DND-41 (cell line): ENCODE measurements around the gene THY1.

Source experiments
- ATAC-seq: fragments of 200-7000 bp; cut with Tn5 transposase; 3 replicates; pipeline ENCODE4 v1.9.1; 2021; ENCODE audit warnings: low read depth; ENCODE audit not compliant: insufficient read depth
- DNase-seq: peaks from one replicate; pipeline ENCODE4 v3.0.0-alpha.2; 2020
- H2AFZ ChIP-seq: 2 replicates; pipeline ENCODE4 v1.6.0; 2012; ENCODE audit warnings: low read depth, low read length
- H3K27ac ChIP-seq: 2 replicates; pipeline ENCODE4 v1.5.1; 2012; ENCODE audit warnings: low read length, inconsistent platforms
- H3K27me3 ChIP-seq: fragments of 200-600 bp; sonication (generic); 2 replicates; pipeline ENCODE4 v1.6.0; 2012; ENCODE audit warnings: low read length, mild to moderate bottlenecking, inconsistent platforms; ENCODE audit not compliant: insufficient read depth, poor library complexity
- H3K36me3 ChIP-seq: 2 replicates; pipeline ENCODE4 v1.5.1; 2012; ENCODE audit warnings: low read length, inconsistent platforms; ENCODE audit not compliant: insufficient read depth
- H3K4me1 ChIP-seq: 2 replicates; pipeline ENCODE4 v1.5.1; 2012; ENCODE audit warnings: mild to moderate bottlenecking, low read length; ENCODE audit not compliant: insufficient read depth
- H3K4me2 ChIP-seq: 2 replicates; pipeline ENCODE4 v1.6.0; 2012; ENCODE audit warnings: mild to moderate bottlenecking, moderate library complexity, low read length, inconsistent platforms; ENCODE audit not compliant: insufficient read depth
- H3K4me3 ChIP-seq, 2 experiments: fragments of 200-600 bp in 1 of 2; shearing (Covaris generic) in 1 of 2; 2 replicates each; pipeline ENCODE4 v1.5.1; 2012 to 2016; ENCODE audit warnings: inconsistent platforms in 2 of 2, low read length in 2 of 2, mild to moderate bottlenecking in 2 of 2, low read depth in 1 of 2, moderate library complexity in 1 of 2
- H3K79me2 ChIP-seq: 2 replicates; pipeline ENCODE4 v1.6.0; 2012; ENCODE audit warnings: low read length, inconsistent platforms; ENCODE audit not compliant: insufficient read depth
- H3K9ac ChIP-seq: 2 replicates; pipeline ENCODE4 v1.6.0; 2012; ENCODE audit warnings: low read depth, mild to moderate bottlenecking, inconsistent platforms, low read length, moderate library complexity
- H3K9me3 ChIP-seq: 2 replicates; pipeline ENCODE4 v1.5.1; 2012; ENCODE audit warnings: low read length, moderate library complexity, mild to moderate bottlenecking, inconsistent platforms; ENCODE audit not compliant: insufficient read depth, severe bottlenecking
- H4K20me1 ChIP-seq: 2 replicates; pipeline ENCODE4 v1.6.0; 2012; ENCODE audit warnings: low read length; ENCODE audit not compliant: insufficient read depth
- CTCF ChIP-seq: IDR thresholded peaks from 2 replicates; pipeline ENCODE4 v1.5.1; 2012; ENCODE audit warnings: borderline replicate concordance, low read length, moderate library complexity, mild to moderate bottlenecking; ENCODE audit not compliant: poor library complexity, severe bottlenecking; ENCODE audit errors: extremely low read depth
- EZH2 ChIP-seq: IDR thresholded peaks from 3 replicates; pipeline ENCODE4 v1.6.1; 2012; ENCODE audit warnings: borderline replicate concordance, low read depth, mild to moderate bottlenecking, moderate library complexity, low read length, inconsistent platforms; ENCODE audit not compliant: severe bottlenecking

THY1 gene

GRCh38 chr11:119427279-119427678, 4.3 kb upstream of the THY1 start:
- no peak overlapping the region for H3K4me3 ChIP-seq
- no peak overlapping the region for H3K4me2 ChIP-seq
- ATAC-seq (no peak), DNase-seq (no peak)
- H3K27ac ChIP-seq, result no peak overlapping the region
- no peak overlapping the region for H2AFZ ChIP-seq
- no peaks in the 10 kb centered on the region for H3K79me2 ChIP-seq
- no peaks in the 10 kb centered on the region for H3K4me1 ChIP-seq
- TF ChIP-seq CTCF, result no peak
- no peak for TF ChIP-seq EZH2
- H3K27me3 ChIP-seq, result peaks cover 15% of the 10 kb centered on the region
- H3K9me3 ChIP-seq, result no peaks in the 10 kb centered on the region
- H3K36me3 ChIP-seq, result no peaks in the 10 kb centered on the region
- no peak overlapping the region for H3K9ac ChIP-seq
- H4K20me1 ChIP-seq, result no peaks in the 10 kb centered on the region

- DNase-seq (no peak), ATAC-seq (no peak)
- H2AFZ ChIP-seq, result no peak overlapping the region
- H3K27me3 ChIP-seq, result peaks cover 13% of the 10 kb centered on the region
- no peak for TF ChIP-seq EZH2
- H3K36me3 ChIP-seq, result no peaks in the 10 kb centered on the region
- no peaks in the 10 kb centered on the region for H3K79me2 ChIP-seq
- H3K27ac ChIP-seq, result no peak overlapping the region
- no peak overlapping the region for H3K9ac ChIP-seq
- H3K9me3 ChIP-seq, result no peaks in the 10 kb centered on the region
- H3K4me1 ChIP-seq, result no peaks in the 10 kb centered on the region
- H3K4me2 ChIP-seq, result no peak overlapping the region
- H4K20me1 ChIP-seq, result no peaks in the 10 kb centered on the region
- no peak overlapping the region for H3K4me3 ChIP-seq
Measured at GRCh38 chr11:119426142-119426541, 3.2 kb upstream of the THY1 start.

- H3K36me3 ChIP-seq, result no peaks in the 10 kb centered on the region
- H3K4me2 ChIP-seq, result no peak overlapping the region
- no peaks in the 10 kb centered on the region for H3K79me2 ChIP-seq
- H3K9me3 ChIP-seq, result no peaks in the 10 kb centered on the region
- ATAC-seq (no peak), DNase-seq (no peak)
- no peaks in the 10 kb centered on the region for H3K4me1 ChIP-seq
- H3K27me3 ChIP-seq, result peaks cover 14% of the 10 kb centered on the region
- H3K27ac ChIP-seq, result no peak overlapping the region
- no peak overlapping the region for H3K9ac ChIP-seq
- no peak overlapping the region for H2AFZ ChIP-seq
- no peaks in the 10 kb centered on the region for H4K20me1 ChIP-seq
- no peak overlapping the region for H3K4me3 ChIP-seq
- TF ChIP-seq CTCF (no peak), EZH2 (no peak)
Measured at GRCh38 chr11:119424775-119425174, 1.8 kb upstream of the THY1 start.

GRCh38 chr11:119424276-119424675, 1.3 kb upstream of the THY1 start:
- Histone ChIP-seq H3K9ac (no peak overlapping the region), H3K36me3 (no peaks in the 10 kb centered on the region), H3K4me2 (no peak overlapping the region), H3K27me3 (peaks cover 11% of the 10 kb centered on the region), H4K20me1 (no peaks in the 10 kb centered on the region), H3K27ac (no peak overlapping the region), H3K79me2 (no peaks in the 10 kb centered on the region), H3K4me1 (no peaks in the 10 kb centered on the region), H3K9me3 (no peaks in the 10 kb centered on the region), H2AFZ (no peak overlapping the region), H3K4me3 (no peak overlapping the region)
- ATAC-seq, result no peak
- DNase-seq, result no peak
- TF ChIP-seq EZH2 (no peak), CTCF (no peak)
